Measurements from ENCODE around the gene TNFSF11.

DNA sequence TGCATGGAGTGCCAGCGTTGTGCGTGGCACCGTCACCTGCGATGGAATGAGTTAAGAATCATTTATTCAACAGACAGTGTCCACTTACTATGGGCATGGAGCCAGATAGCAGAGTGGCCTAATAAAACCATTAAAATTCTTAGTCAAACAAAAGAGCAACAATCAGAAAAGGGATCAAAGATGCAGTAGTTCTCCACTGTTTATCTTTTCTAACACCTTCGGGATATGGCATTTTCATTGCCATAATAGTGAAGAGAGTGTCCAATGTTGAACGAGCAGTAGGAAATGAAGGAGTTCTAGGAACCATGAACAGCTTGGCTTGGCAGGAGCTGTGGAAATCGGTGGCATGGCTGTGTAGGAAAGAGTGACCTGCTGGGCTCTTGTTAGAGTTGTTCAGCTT, 2.0 kb downstream of the TNFSF11 start:
- TF ChIP-seq, protein P1, sequence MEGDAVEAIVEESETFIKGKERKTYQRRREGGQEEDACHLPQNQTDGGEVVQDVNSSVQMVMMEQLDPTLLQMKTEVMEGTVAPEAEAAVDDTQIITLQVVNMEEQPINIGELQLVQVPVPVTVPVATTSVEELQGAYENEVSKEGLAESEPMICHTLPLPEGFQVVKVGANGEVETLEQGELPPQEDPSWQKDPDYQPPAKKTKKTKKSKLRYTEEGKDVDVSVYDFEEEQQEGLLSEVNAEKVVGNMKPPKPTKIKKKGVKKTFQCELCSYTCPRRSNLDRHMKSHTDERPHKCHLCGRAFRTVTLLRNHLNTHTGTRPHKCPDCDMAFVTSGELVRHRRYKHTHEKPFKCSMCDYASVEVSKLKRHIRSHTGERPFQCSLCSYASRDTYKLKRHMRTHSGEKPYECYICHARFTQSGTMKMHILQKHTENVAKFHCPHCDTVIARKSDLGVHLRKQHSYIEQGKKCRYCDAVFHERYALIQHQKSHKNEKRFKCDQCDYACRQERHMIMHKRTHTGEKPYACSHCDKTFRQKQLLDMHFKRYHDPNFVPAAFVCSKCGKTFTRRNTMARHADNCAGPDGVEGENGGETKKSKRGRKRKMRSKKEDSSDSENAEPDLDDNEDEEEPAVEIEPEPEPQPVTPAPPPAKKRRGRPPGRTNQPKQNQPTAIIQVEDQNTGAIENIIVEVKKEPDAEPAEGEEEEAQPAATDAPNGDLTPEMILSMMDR (IDR thresholded peaks at IDR 0.05), result no peak
- TF ChIP-seq POLR2A (IDR thresholded peaks at IDR 0.05), result no peak
